ENCODE data around the gene AQP11. TPM values are rescaled to one million over a fixed set of nuclear protein-coding genes. Genes with fewer than 3 reads are reported as not detected.

AQP11 gene
- total and polyA plus RNA-seq, 4 donors: 4.7 to 16.6 (median 12.4) TPM

DNA sequence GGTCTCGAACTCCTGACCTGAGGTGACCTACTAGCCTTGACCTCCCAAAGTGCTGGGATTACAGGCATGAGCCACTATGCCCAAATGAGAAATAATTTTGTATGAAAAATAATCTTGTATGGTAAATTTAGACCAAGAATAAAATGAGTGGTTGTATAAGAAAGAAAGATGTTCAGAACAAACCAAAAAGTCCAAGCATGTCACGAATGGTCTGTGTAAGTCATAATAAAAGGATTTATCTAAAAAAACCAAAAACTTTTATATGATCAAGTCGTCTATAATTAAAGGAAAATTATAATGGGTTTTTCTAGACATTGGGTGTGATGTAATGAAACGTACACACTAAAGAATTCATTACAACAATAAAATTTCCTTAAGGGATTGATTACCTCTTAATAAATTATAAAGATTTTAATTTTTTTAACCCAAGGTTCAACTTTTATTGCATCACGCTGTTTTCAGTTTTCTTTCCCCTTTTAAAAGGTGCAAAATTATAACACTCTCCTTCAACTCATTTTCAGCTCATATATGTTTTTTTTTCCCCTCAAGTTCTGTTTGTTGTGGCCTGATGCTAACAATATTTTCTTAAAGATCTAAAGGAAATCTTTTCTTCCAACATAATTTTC, 8.9 kb upstream of the AQP11 start:
- TF ChIP-seq YY1 (IDR thresholded peaks at IDR 0.05): no peak
- Histone ChIP-seq H3K27me3 (ENCODE audit: control insufficient read depth in 4 of 4, insufficient read depth in 4 of 4, low read length in 3 of 4) (no peaks in the 10 kb centered on the region), H3K27ac (ENCODE audit: low read depth in 1 of 2, low read length in 2 of 2) (no peak overlapping the region), H3K9ac (ENCODE audit: low read depth in 1 of 2, low read length in 2 of 2) (no peak overlapping the region), H3K4me3 (ENCODE audit: low read depth in 1 of 3, low read length in 3 of 3) (no peak overlapping the region), H3K36me3 (ENCODE audit: control insufficient read depth in 4 of 4, insufficient read depth in 3 of 4, low read depth in 1 of 4, low read length in 3 of 4) (no peaks in the 10 kb centered on the region), H3K4me1 (ENCODE audit: control insufficient read depth in 4 of 4, insufficient read depth in 4 of 4, low read length in 3 of 4) (no peaks in the 10 kb centered on the region), H3K9me3 (ENCODE audit: control insufficient read depth in 4 of 4, low read length in 3 of 4) (no peaks in the 10 kb centered on the region)
- DNase-seq (ENCODE audit: low spot score): no peak
- 91% methylated on average over 5 of the region's 5 CpGs for WGBS

- Histone ChIP-seq H3K36me3 (ENCODE audit: control insufficient read depth in 4 of 4, insufficient read depth in 3 of 4, low read depth in 1 of 4, low read length in 3 of 4) (no peaks in the 10 kb centered on the region), H3K27me3 (ENCODE audit: control insufficient read depth in 4 of 4, insufficient read depth in 4 of 4, low read length in 3 of 4) (no peaks in the 10 kb centered on the region), H3K4me1 (ENCODE audit: control insufficient read depth in 4 of 4, insufficient read depth in 4 of 4, low read length in 3 of 4) (peaks cover 1 to 35% (median 20%) of the 10 kb centered on the region in 4 donors), H3K4me3 (ENCODE audit: low read depth in 1 of 3, low read length in 3 of 3) (peak overlapping the region; percentile 54 to 92 (median 61)), H3K9me3 (ENCODE audit: control insufficient read depth in 4 of 4, low read length in 3 of 4) (no peaks in the 10 kb centered on the region), H3K9ac (ENCODE audit: low read depth in 1 of 2, low read length in 2 of 2) (peak overlapping the region; percentile 55 to 81), H3K27ac (ENCODE audit: low read depth in 1 of 2, low read length in 2 of 2) (peak overlapping the region; percentile 49 to 90)
- TF ChIP-seq TAF1 (conservative IDR thresholded peaks at IDR 0.05) (no peak), ATF3 (IDR thresholded peaks at IDR 0.05) (no peak), FOXA2 (IDR thresholded peaks at IDR 0.05) (no peak), NR2F2 (IDR thresholded peaks at IDR 0.05) (no peak), SP1 (IDR thresholded peaks at IDR 0.05) (no peak), CTCF (IDR thresholded peaks at IDR 0.05; ENCODE audit: low read depth, low read length, missing input control) (no peak), HNF4A (conservative IDR thresholded peaks at IDR 0.05) (no peak)
- TF ChIP-seq, protein P1, sequence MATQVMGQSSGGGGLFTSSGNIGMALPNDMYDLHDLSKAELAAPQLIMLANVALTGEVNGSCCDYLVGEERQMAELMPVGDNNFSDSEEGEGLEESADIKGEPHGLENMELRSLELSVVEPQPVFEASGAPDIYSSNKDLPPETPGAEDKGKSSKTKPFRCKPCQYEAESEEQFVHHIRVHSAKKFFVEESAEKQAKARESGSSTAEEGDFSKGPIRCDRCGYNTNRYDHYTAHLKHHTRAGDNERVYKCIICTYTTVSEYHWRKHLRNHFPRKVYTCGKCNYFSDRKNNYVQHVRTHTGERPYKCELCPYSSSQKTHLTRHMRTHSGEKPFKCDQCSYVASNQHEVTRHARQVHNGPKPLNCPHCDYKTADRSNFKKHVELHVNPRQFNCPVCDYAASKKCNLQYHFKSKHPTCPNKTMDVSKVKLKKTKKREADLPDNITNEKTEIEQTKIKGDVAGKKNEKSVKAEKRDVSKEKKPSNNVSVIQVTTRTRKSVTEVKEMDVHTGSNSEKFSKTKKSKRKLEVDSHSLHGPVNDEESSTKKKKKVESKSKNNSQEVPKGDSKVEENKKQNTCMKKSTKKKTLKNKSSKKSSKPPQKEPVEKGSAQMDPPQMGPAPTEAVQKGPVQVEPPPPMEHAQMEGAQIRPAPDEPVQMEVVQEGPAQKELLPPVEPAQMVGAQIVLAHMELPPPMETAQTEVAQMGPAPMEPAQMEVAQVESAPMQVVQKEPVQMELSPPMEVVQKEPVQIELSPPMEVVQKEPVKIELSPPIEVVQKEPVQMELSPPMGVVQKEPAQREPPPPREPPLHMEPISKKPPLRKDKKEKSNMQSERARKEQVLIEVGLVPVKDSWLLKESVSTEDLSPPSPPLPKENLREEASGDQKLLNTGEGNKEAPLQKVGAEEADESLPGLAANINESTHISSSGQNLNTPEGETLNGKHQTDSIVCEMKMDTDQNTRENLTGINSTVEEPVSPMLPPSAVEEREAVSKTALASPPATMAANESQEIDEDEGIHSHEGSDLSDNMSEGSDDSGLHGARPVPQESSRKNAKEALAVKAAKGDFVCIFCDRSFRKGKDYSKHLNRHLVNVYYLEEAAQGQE (IDR thresholded peaks at IDR 0.05): no peak
- 2% methylated on average over 19 of the region's 19 CpGs for WGBS
- no peak for DNase-seq (ENCODE audit: low spot score)
Measured at GRCh38 chr11:77589181-77589520, 602 bp upstream of the AQP11 start.

- WGBS: 6% methylated on average over 31 of the region's 31 CpGs
- H3K27ac ChIP-seq (ENCODE audit: low read depth in 1 of 2, low read length in 2 of 2): peak overlapping the region; percentile 49 to 90
- no peaks in the 10 kb centered on the region for H3K27me3 ChIP-seq (ENCODE audit: control insufficient read depth in 4 of 4, insufficient read depth in 4 of 4, low read length in 3 of 4)
- no peak for TF ChIP-seq RXRA (IDR thresholded peaks at IDR 0.05)
- TF ChIP-seq, protein P2, sequence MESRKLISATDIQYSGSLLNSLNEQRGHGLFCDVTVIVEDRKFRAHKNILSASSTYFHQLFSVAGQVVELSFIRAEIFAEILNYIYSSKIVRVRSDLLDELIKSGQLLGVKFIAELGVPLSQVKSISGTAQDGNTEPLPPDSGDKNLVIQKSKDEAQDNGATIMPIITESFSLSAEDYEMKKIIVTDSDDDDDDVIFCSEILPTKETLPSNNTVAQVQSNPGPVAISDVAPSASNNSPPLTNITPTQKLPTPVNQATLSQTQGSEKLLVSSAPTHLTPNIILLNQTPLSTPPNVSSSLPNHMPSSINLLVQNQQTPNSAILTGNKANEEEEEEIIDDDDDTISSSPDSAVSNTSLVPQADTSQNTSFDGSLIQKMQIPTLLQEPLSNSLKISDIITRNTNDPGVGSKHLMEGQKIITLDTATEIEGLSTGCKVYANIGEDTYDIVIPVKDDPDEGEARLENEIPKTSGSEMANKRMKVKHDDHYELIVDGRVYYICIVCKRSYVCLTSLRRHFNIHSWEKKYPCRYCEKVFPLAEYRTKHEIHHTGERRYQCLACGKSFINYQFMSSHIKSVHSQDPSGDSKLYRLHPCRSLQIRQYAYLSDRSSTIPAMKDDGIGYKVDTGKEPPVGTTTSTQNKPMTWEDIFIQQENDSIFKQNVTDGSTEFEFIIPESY (IDR thresholded peaks at IDR 0.05): no peak
- TF ChIP-seq HNF4G (IDR thresholded peaks at IDR 0.05): no peak
- no peak for TF ChIP-seq FOXA2 (IDR thresholded peaks at IDR 0.05)
- no peak for TF ChIP-seq YY1 (IDR thresholded peaks at IDR 0.05)
- no peak for TF ChIP-seq TAF1 (conservative IDR thresholded peaks at IDR 0.05)
- TF ChIP-seq HNF4A (conservative IDR thresholded peaks at IDR 0.05): no peak
- no peak for TF ChIP-seq JUND (IDR thresholded peaks at IDR 0.05)
- TF ChIP-seq GABPA (IDR thresholded peaks at IDR 0.05 in 1 of 2, conservative IDR thresholded peaks at IDR 0.05 in 1 of 2): no peak
- no peak for TF ChIP-seq ATF3 (IDR thresholded peaks at IDR 0.05)
- TF ChIP-seq, protein P3, sequence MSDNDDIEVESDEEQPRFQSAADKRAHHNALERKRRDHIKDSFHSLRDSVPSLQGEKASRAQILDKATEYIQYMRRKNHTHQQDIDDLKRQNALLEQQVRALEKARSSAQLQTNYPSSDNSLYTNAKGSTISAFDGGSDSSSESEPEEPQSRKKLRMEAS (IDR thresholded peaks at IDR 0.05): no peak
- TF ChIP-seq NR2F2 (IDR thresholded peaks at IDR 0.05): no peak
- peaks cover 1 to 35% (median 20%) of the 10 kb centered on the region in 4 donors for H3K4me1 ChIP-seq (ENCODE audit: control insufficient read depth in 4 of 4, insufficient read depth in 4 of 4, low read length in 3 of 4)
- H3K4me3 ChIP-seq (ENCODE audit: low read depth in 1 of 3, low read length in 3 of 3): peak overlapping the region; percentile 54 to 82 (median 61)
- H3K9ac ChIP-seq (ENCODE audit: low read depth in 1 of 2, low read length in 2 of 2): no peak overlapping the region
- H3K36me3 ChIP-seq (ENCODE audit: control insufficient read depth in 4 of 4, insufficient read depth in 3 of 4, low read depth in 1 of 4, low read length in 3 of 4): no peaks in the 10 kb centered on the region
- no peaks in the 10 kb centered on the region for H3K9me3 ChIP-seq (ENCODE audit: control insufficient read depth in 4 of 4, low read length in 3 of 4)
- DNase-seq (ENCODE audit: low spot score): peak; percentile 45
Measured at GRCh38 chr11:77590194-77590782, 535 bp downstream of the AQP11 start.

Data from liver (tissue), 9 donors.